Left ventricle myocardium superior (tissue), 1 donor: ENCODE measurements around the gene TMEM72. TPM values are rescaled to one million over a fixed set of nuclear protein-coding genes. Genes with fewer than 3 reads are reported as not detected.

Experiments used
- ATAC-seq: fragments of 200-7000 bp; cut with Tn5 transposase; one replicate; pipeline ENCODE4 v1.9.1; 2020; ENCODE audit warnings: mild to moderate bottlenecking, moderate library complexity
- DNase-seq: peaks from one replicate; pipeline ENCODE4 v3.0.0-alpha.2; 2020
- intact Hi-C: fragments of 100-400 bp; cut with micrococcal nuclease; formaldehyde crosslinking; loops from one replicate; pipeline ENCODE4 v1.11.0; 2022
- total RNA-seq: library from RNA; stranded (reverse); fragmentation: NEBNext Ultra II Directional; extraction: Animal tissue kit (Norgen Biotek cat#: 25700); gene quantifications from one replicate; pipeline ENCODE4 v1.2.1, GENCODE V29; 2021
- donor health status: DM: no; HTN: yes; CAD: no; lungs with severe emphysema.

Gene TMEM72
- total RNA-seq, 1 donor from 2014 or later, result not detected

- ATAC-seq (no peak), DNase-seq (no peak)
- intact Hi-C loops, result no loop called here
Measured at GRCh38 chr10:44910602-44911001, 535 bp upstream of the TMEM72 start.

GRCh38 chr10:44911951-44912350, 814 bp downstream of the TMEM72 start:
- DNase-seq, result no peak
- peak; percentile 10 for ATAC-seq
- intact Hi-C loops, result no loop called here

GRCh38 chr10:44913350-44914081, 2.4 kb downstream of the TMEM72 start:
- intact Hi-C loops, result no loop called here
- DNase-seq (no peak), ATAC-seq (peak; percentile 48)

GRCh38 chr10:44914891-44915290, 3.8 kb downstream of the TMEM72 start:
- intact Hi-C loops, result no loop called here
- ATAC-seq (no peak), DNase-seq (no peak)

GRCh38 chr10:44916429-44916828, 5.3 kb downstream of the TMEM72 start:
- intact Hi-C loops, result no loop called here
- DNase-seq, result no peak
- no peak for ATAC-seq

- DNase-seq (no peak), ATAC-seq (no peak)
- intact Hi-C loops, result no loop called here
Measured at GRCh38 chr10:44917848-44918247, 6.7 kb downstream of the TMEM72 start.

- intact Hi-C loops, result no loop called here
- DNase-seq, result no peak
Measured at GRCh38 chr10:44920252-44920651, 9.1 kb downstream of the TMEM72 start.

GRCh38 chr10:44921061-44921460, 9.9 kb downstream of the TMEM72 start:
- DNase-seq, result no peak

More at GRCh38 chr10:44920252-44920651, 9.1 kb downstream of the TMEM72 start:
- no peak for ATAC-seq

GRCh38 chr10:44921506-44921905, 10.4 kb downstream of the TMEM72 start:
- no peak for ATAC-seq
- intact Hi-C loops, result no loop called here
- no peak for DNase-seq

More at GRCh38 chr10:44921061-44921460, 9.9 kb downstream of the TMEM72 start:
- no peak for ATAC-seq
- intact Hi-C loops, result no loop called here

GRCh38 chr10:44922021-44922420, 10.9 kb downstream of the TMEM72 start:
- DNase-seq (no peak), ATAC-seq (no peak)
- intact Hi-C loops, result no loop called here

- intact Hi-C loops, result no loop called here
- ATAC-seq, result no peak
- DNase-seq, result no peak
Measured at GRCh38 chr10:44922796-44923545, 11.8 kb downstream of the TMEM72 start.

- intact Hi-C loops, result no loop called here
- DNase-seq, result no peak
- no peak for ATAC-seq
Measured at GRCh38 chr10:44923611-44924010, 12.5 kb downstream of the TMEM72 start.

- ATAC-seq, result no peak
- intact Hi-C loops, result no loop called here
- no peak for DNase-seq
Measured at GRCh38 chr10:44924261-44925040, 13.3 kb downstream of the TMEM72 start.

GRCh38 chr10:44925224-44925623, 14.1 kb downstream of the TMEM72 start:
- DNase-seq (no peak), ATAC-seq (no peak)
- intact Hi-C loops, result no loop called here

- no peak for ATAC-seq
- DNase-seq, result no peak
- intact Hi-C loops, result no loop called here
Measured at GRCh38 chr10:44925811-44926750, 14.9 kb downstream of the TMEM72 start.

- intact Hi-C loops, result no loop called here
- ATAC-seq (no peak), DNase-seq (no peak)
Measured at GRCh38 chr10:44926751-44927351, 15.7 kb downstream of the TMEM72 start.

- ATAC-seq, result peak; percentile 51
- DNase-seq, result no peak
- intact Hi-C loops, result no loop called here
Measured at GRCh38 chr10:44927352-44927751, 16.2 kb downstream of the TMEM72 start.

- ATAC-seq (no peak), DNase-seq (no peak)
- intact Hi-C loops, result no loop called here
Measured at GRCh38 chr10:44928462-44928861, 17.3 kb downstream of the TMEM72 start.
